ENCODE data around the gene TP53I13. TPM values are rescaled to one million over a fixed set of nuclear protein-coding genes. Genes with fewer than 3 reads are reported as not detected.

TP53I13 gene
- total RNA-seq, 6 experiments from 2014 or later: 16.8 to 52.4 (median 38.4) TPM

DNA sequence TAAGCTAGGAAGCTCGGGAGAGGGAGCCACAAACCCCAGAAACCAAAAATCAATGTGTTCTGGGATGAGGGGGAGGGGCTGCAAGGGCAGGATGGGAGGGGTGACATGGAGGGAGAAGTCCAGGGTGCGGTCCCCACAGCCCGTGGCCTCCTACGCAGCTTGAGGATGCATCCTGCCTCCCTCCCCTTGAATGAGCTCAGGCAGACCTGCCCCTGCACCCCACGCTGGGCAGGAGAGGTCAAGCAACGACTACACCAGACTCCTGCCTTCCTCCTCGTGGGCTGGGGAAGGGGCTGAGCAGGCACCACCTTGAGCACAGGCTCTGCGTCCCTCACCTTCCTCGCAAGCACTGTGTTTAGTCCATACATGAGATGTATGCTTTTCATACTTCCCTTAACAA lies 28.3 kb downstream of the TP53I13 start:
- DNase-seq: peak in 1 of 3 donors; percentile 6
- peaks cover 0 to 10% (median 5%) of the 10 kb centered on the region in 4 donors for H3K4me1 ChIP-seq
- intact Hi-C loops (cut with DNase I): no loop called here
- WGBS (ENCODE audit: insufficient coverage, low coverage, low lambda C conversion rate, missing lambda C conversion rate): 90% methylated on average over 2 of the region's 9 CpGs
- no peaks in the 10 kb centered on the region for H3K36me3 ChIP-seq
- H3K27ac ChIP-seq: no peak overlapping the region
- H3K4me3 ChIP-seq: no peak overlapping the region
- TF ChIP-seq POLR2A (IDR thresholded peaks at IDR 0.05): no peak
- TF ChIP-seq, protein P1, sequence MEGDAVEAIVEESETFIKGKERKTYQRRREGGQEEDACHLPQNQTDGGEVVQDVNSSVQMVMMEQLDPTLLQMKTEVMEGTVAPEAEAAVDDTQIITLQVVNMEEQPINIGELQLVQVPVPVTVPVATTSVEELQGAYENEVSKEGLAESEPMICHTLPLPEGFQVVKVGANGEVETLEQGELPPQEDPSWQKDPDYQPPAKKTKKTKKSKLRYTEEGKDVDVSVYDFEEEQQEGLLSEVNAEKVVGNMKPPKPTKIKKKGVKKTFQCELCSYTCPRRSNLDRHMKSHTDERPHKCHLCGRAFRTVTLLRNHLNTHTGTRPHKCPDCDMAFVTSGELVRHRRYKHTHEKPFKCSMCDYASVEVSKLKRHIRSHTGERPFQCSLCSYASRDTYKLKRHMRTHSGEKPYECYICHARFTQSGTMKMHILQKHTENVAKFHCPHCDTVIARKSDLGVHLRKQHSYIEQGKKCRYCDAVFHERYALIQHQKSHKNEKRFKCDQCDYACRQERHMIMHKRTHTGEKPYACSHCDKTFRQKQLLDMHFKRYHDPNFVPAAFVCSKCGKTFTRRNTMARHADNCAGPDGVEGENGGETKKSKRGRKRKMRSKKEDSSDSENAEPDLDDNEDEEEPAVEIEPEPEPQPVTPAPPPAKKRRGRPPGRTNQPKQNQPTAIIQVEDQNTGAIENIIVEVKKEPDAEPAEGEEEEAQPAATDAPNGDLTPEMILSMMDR (IDR thresholded peaks at IDR 0.05): no peak
- no peak for ATAC-seq
- H3K9me3 ChIP-seq: no peaks in the 10 kb centered on the region
- no peaks in the 10 kb centered on the region for H3K27me3 ChIP-seq

DNA sequence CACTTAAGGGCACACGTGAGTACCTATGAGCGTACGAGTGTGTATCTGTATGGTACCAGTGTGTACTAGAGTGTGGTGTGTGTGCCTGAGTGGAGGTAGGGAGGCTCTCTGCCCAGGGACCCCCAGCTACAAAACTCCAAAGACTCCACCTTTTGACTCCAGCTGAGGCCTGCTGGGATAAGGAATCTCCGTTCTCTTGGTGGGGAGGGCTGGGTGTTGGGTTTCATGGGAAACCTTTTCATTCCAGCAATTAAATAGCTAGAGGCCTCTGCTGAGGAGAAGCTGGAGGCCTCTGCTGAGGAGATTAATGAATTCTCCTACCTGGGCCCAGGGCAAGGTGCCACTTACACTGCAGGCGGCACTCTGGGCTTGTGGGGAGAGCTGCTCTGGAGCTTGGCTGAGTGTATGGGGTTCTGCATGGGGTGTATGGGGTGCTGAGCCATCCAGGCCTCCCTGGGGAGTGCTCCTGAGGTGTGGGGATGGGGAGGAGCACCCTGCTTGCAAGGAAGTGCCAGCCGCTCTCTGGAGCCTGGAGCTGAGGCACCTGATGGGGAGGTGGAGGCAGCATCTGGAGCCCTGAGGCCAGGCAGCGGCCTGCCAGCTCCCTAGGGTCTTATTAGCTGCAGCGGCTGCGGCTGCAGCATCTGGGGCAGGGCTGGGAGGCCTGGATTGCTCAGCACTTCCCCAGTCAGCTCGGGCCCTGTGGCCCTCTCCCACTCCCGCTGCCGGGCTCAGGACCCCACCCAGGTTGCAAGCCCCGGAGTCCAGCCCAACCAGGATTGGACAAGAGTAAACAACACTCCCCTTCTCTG lies 29.1 kb downstream of the TP53I13 start:
- Histone ChIP-seq H3K27ac (no peak overlapping the region), H3K36me3 (no peaks in the 10 kb centered on the region), H3K4me3 (no peak overlapping the region), H3K4me1 (peaks cover 0 to 3% (median under 1%) of the 10 kb centered on the region in 4 donors), H3K27me3 (no peaks in the 10 kb centered on the region), H3K9me3 (no peaks in the 10 kb centered on the region)
- TF ChIP-seq, protein P1 (IDR thresholded peaks at IDR 0.05): no peak
- no peak for TF ChIP-seq POLR2A (IDR thresholded peaks at IDR 0.05)
- WGBS (ENCODE audit: insufficient coverage, low coverage, low lambda C conversion rate, missing lambda C conversion rate): 91% methylated on average over 4 of the region's 13 CpGs
- intact Hi-C loops (cut with DNase I): no loop called here
- ATAC-seq: no peak
- peak in 1 of 3 donors; percentile 14 for DNase-seq

DNA sequence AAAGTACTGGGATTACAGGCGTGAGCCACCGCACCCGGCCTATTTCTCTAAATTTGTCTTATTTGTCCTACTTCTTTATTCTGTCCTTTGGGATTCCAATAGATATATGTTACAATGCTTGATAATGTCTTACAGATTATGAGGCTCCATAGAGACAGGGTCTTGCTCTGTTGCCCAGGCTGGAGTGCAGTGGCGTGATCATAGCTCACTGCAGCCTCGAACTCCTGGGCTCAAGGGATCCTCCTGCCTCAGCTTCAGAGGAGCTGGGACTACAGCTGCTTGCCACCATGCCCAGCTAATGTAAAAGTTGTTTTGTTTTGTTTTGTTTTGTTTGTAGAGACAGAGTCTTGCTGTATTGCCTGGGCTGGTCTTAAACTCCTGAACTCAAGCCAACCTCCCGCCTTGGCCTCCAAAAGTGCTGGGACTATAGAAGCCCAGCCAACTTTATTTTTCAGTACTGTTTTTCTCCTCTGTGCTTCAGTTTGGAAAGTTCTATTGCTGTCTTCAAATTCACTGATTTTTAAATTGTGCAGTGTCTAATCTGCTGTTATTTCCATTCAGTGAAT lies 34.7 kb downstream of the TP53I13 start:
- no peak for ATAC-seq
- H3K4me1 ChIP-seq: no peaks in the 10 kb centered on the region
- TF ChIP-seq, protein P1 (IDR thresholded peaks at IDR 0.05): no peak
- no peak for TF ChIP-seq POLR2A (IDR thresholded peaks at IDR 0.05)
- H3K27me3 ChIP-seq: no peaks in the 10 kb centered on the region
- H3K9me3 ChIP-seq: no peaks in the 10 kb centered on the region
- no peaks in the 10 kb centered on the region for H3K36me3 ChIP-seq
- intact Hi-C loops (cut with DNase I): no loop called here
- peak in 1 of 3 donors; percentile 7 for DNase-seq
- WGBS (ENCODE audit: insufficient coverage, low coverage, low lambda C conversion rate, missing lambda C conversion rate): 94% methylated on average over 5 of the region's 6 CpGs
- H3K4me3 ChIP-seq: no peak overlapping the region
- H3K27ac ChIP-seq: no peak overlapping the region

DNA sequence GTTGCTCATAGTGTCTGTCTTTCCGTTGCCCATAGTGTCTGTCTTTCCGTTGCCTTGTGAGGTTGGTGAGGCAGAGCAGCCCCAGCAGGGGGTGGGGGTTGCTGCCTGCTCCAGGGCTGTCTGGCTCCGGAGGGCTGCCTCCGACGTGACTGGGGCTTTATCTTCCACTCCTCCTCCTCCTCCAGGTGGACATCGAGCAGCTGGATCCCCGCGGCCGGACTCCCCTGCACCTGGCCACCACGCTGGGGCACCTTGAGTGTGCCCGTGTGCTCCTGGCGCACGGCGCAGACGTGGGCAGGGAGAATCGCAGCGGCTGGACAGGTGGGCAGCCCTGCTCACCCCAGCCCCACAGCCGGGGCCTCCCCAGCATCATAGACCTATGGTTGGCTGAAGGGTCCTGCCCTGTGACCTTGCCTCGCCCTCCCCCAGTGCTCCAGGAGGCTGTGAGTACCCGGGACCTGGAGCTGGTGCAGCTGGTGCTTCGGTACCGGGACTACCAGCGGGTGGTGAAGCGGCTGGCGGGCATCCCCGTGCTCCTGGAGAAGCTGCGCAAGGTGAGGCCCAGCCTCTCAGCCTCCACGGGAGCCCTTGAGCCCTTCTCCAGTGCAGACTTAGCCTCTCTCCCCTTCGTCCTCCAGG lies 39.2 kb downstream of the TP53I13 start:
- Histone ChIP-seq H3K36me3 (no peaks in the 10 kb centered on the region), H3K27ac (no peak overlapping the region), H3K4me1 (no peaks in the 10 kb centered on the region), H3K27me3 (no peaks in the 10 kb centered on the region), H3K4me3 (no peak overlapping the region), H3K9me3 (no peaks in the 10 kb centered on the region)
- ATAC-seq: no peak
- intact Hi-C loops (cut with DNase I): no loop called here
- peak in 1 of 3 donors; percentile 43 for DNase-seq
- WGBS (ENCODE audit: insufficient coverage, low coverage, low lambda C conversion rate, missing lambda C conversion rate): 87% methylated on average over 3 of the region's 29 CpGs
- TF ChIP-seq, protein P1 (IDR thresholded peaks at IDR 0.05): no peak
- TF ChIP-seq POLR2A (IDR thresholded peaks at IDR 0.05): no peak

Measured in right lobe of liver (tissue), 6 donors.